K562 (cell line): ENCODE results near the gene ACP5. TPM values are rescaled to one million over a fixed set of nuclear protein-coding genes. Genes with fewer than 3 reads are reported as not detected.

Source experiments
- BRF1 ChIP-seq: IDR thresholded peaks from 3 replicates; pipeline ENCODE4 v1.6.1; 2011; ENCODE audit warnings: borderline replicate concordance, mild to moderate bottlenecking; ENCODE audit not compliant: insufficient read length; ENCODE audit errors: extremely low read depth
- CBX5 ChIP-seq: IDR thresholded peaks from 2 replicates; pipeline ENCODE4 v1.6.1; 2014; ENCODE audit warnings: low read depth, borderline replicate concordance
- ESRRB ChIP-seq: fragments of 250-450 bp; sonication (Bioruptor Pico); IDR thresholded peaks from 2 replicates; pipeline ENCODE4 v1.5.0; 2020; ENCODE audit warnings: mild to moderate bottlenecking, moderate library complexity, borderline replicate concordance
- GATA2 ChIP-seq: sonication (generic); formaldehyde crosslinking; IDR thresholded peaks from 2 replicates; pipeline ENCODE4 v1.4.0; 2020; ENCODE audit warnings: mild to moderate bottlenecking, missing genetic modification reagents
- JUNB ChIP-seq: fragments of 450-650 bp; formaldehyde crosslinking; conservative IDR thresholded peaks from 2 replicates; pipeline ENCODE4 v1.4.0; 2020; ENCODE audit warnings: mild to moderate bottlenecking
- KDM5B ChIP-seq: fragments of 200-600 bp; sonication (generic); IDR thresholded peaks from 2 replicates; pipeline ENCODE4 v1.6.1; 2012; ENCODE audit warnings: low read depth, mild to moderate bottlenecking, moderate library complexity, low read length, control low read depth, inconsistent platforms; ENCODE audit not compliant: insufficient replicate concordance
- MNT ChIP-seq, 2 experiments: fragments of 450-650 bp; conservative IDR thresholded peaks; 2 replicates each; pipeline ENCODE4 v1.6.1; 2017; ENCODE audit warnings: mild to moderate bottlenecking in 2 of 2, moderate library complexity in 2 of 2
- NCOA2 ChIP-seq, 2 experiments: fragments of 450-650 bp; IDR thresholded peaks; 2 replicates each; pipeline ENCODE4 v1.6.1; 2018; ENCODE audit warnings: mild to moderate bottlenecking in 2 of 2, moderate library complexity in 1 of 2; ENCODE audit not compliant: partially characterized antibody in 2 of 2
- NR2C1 ChIP-seq, 2 experiments: fragments of 450-650 bp; IDR thresholded peaks; 2 replicates each; pipeline ENCODE4 v1.6.1; 2017; ENCODE audit warnings: mild to moderate bottlenecking in 2 of 2, antibody characterized with exemption in 1 of 2, inconsistent platforms in 1 of 2, missing compliant biosample characterization in 1 of 2, missing genetic modification characterization in 1 of 2
- PCBP1 ChIP-seq: fragments of 200-400 bp; formaldehyde crosslinking; IDR thresholded peaks from 2 replicates; pipeline ENCODE4 v1.6.1; 2018; ENCODE audit warnings: mild to moderate bottlenecking, low read depth, low read length; ENCODE audit not compliant: poor library complexity, severe bottlenecking
- RFX5 ChIP-seq: IDR thresholded peaks from 2 replicates; pipeline ENCODE4 v1.6.1; 2011; ENCODE audit warnings: low read depth, mild to moderate bottlenecking, improper control_type of control experiment, low read length
- SMAD2 ChIP-seq: fragments of 150-350 bp; IDR thresholded peaks from 2 replicates; pipeline ENCODE4 v1.6.1; 2014; ENCODE audit warnings: low read depth, mild to moderate bottlenecking, low read length
- SMAD3 ChIP-seq: fragments of 450-650 bp; formaldehyde crosslinking; conservative IDR thresholded peaks from 2 replicates; pipeline ENCODE4 v1.4.0; 2020; ENCODE audit warnings: mild to moderate bottlenecking
- SP1 ChIP-seq: sonication (generic); formaldehyde crosslinking; IDR thresholded peaks from 2 replicates; pipeline ENCODE4 v1.8.1; 2022; ENCODE audit warnings: mild to moderate bottlenecking, missing genetic modification reagents
- TBP ChIP-seq: optimal IDR thresholded peaks from 2 replicates; pipeline ENCODE3; 2011; ENCODE audit warnings: low read depth, low read length, improper control_type of control experiment
- TSC22D4 ChIP-seq: fragments of 450-650 bp; IDR thresholded peaks from 2 replicates; pipeline ENCODE4 v1.6.1; 2016; ENCODE audit warnings: missing genetic modification characterization, missing biosample characterization, control low read depth
- ZBTB8A ChIP-seq: fragments of 450-650 bp; IDR thresholded peaks from 2 replicates; pipeline ENCODE4 v1.6.1; 2018; ENCODE audit warnings: mild to moderate bottlenecking, moderate library complexity; ENCODE audit not compliant: partially characterized antibody
- ZNF512 ChIP-seq: IDR thresholded peaks from 2 replicates; pipeline ENCODE4 v1.6.1; 2016; ENCODE audit warnings: missing genetic modification characterization, missing compliant biosample characterization
- ZNF57 ChIP-seq: fragments of 450-650 bp; formaldehyde crosslinking; IDR thresholded peaks from 2 replicates; pipeline ENCODE4 v1.4.0; 2020; ENCODE audit warnings: mild to moderate bottlenecking, moderate library complexity
- ZNF639 ChIP-seq, 2 experiments: fragments of 200-800 bp in 1 of 2; sonication (Bioruptor generic) in 1 of 2; sonication (generic) in 1 of 2; formaldehyde crosslinking in 1 of 2; IDR thresholded peaks in 1 of 2; conservative IDR thresholded peaks in 1 of 2; 2 replicates each; pipeline versions ENCODE4 v1.5.0 to v1.6.1; 2016 to 2020; ENCODE audit warnings: missing compliant biosample characterization in 1 of 2, missing genetic modification characterization in 1 of 2, missing genetic modification reagents in 1 of 2
- ZNF699 ChIP-seq: fragments of 250-450 bp; sonication (Bioruptor Pico); IDR thresholded peaks from 2 replicates; pipeline ENCODE4 v1.8.0; 2021; ENCODE audit warnings: mild to moderate bottlenecking, moderate library complexity; ENCODE audit not compliant: insufficient replicate concordance
- ZNF830 ChIP-seq: fragments of 250-450 bp; sonication (Bioruptor Pico); IDR thresholded peaks from 2 replicates; pipeline ENCODE4 v1.5.0; 2021; ENCODE audit warnings: mild to moderate bottlenecking
- polyA plus RNA-seq, 8 experiments: library from polyadenylated mRNA; depleted of rRNA in 4 of 8; stranded (reverse) in 5 of 8; unstranded in 3 of 8; fragments of >200 nt; fragmentation: Nextera tagmentation in 2 of 8; fragmentation: Illumina TruSeq in 1 of 8; extraction: Ambion mirVana in 2 of 8; extraction: Trizol in 1 of 8; gene quantifications; 2 replicates each; pipeline versions ENCODE4 v1.2.1 to v1.2.3, GENCODE V29; 2011 to 2014; ENCODE audit warnings: inconsistent platforms in 1 of 8, missing spikeins in 1 of 8
- total RNA-seq, 7 experiments: library from RNA; depleted of rRNA in 6 of 7; stranded (reverse); fragments of >200 nt in 6 of 7; fragmentation: Illumina TruSeq in 2 of 7; extraction: Trizol in 2 of 7; gene quantifications; 2 replicates each; pipeline versions ENCODE4 v1.2.1 to v1.2.3, GENCODE V29; 2011 to 2021; ENCODE audit warnings: low replicate concordance in 1 of 7

The ACP5 gene
- total and polyA plus RNA-seq, 9 of the 15 experiments (the other 6 are each of a cell fraction or from before 2014, with no cell fraction given), result 0.06 to 1.1 (median 0.31) TPM; not detected in 1

GRCh38 chr19:11558881-11559828 lies 18.3 kb downstream of the ACP5 start, which contains the start of gene ELOF1 (continued):
- TF ChIP-seq ZNF512, result no peak
- no peak for TF ChIP-seq RFX5
- TF ChIP-seq JUNB, result no peak
- peak; percentile 62; the same call in 1 of the 2 replicates for TF ChIP-seq SP1 (CRISPR knock-in tag)
- no peak for TF ChIP-seq GATA2
- TF ChIP-seq ESRRB, result no peak
- TF ChIP-seq ZNF57 (CRISPR knock-in tag), result no peak
- no peak for TF ChIP-seq NCOA2 (IDR thresholded peaks at IDR 0.05; ENCODE audit: partially characterized antibody in 2 of 2)
- TF ChIP-seq BRF1, result no peak
- no peak for TF ChIP-seq PCBP1
- no peak for TF ChIP-seq TSC22D4 (tag)
- peak in 1 of 2 experiments; percentile 39; a peak in 2 of 4 replicates for TF ChIP-seq ZNF639 (CRISPR knock-in tag; conservative IDR thresholded peaks at IDR 0.05 in 1 of 2, IDR thresholded peaks at IDR 0.05 in 1 of 2)
- no peak for TF ChIP-seq CBX5
- TF ChIP-seq NR2C1 (IDR thresholded peaks at IDR 0.05), result no peak
- no peak for TF ChIP-seq NR2C1 (tag; IDR thresholded peaks at IDR 0.05)
- TF ChIP-seq ZNF699 (CRISPR knock-in tag), result no peak
- TF ChIP-seq SMAD2, result no peak
- TF ChIP-seq ZBTB8A, result no peak
- TF ChIP-seq ZNF830 (CRISPR knock-in tag), result peak; percentile 29; the same call in 1 of the 2 replicates
- peak; percentile 69 to 87 for TF ChIP-seq MNT (conservative IDR thresholded peaks at IDR 0.05)
- TF ChIP-seq SMAD3 (CRISPR knock-in tag), result no peak
- peak; percentile 98 for TF ChIP-seq TBP
- peak; percentile 83 for TF ChIP-seq KDM5B
